ENCODE data around the gene LY6G6C. TPM values are rescaled to one million over a fixed set of nuclear protein-coding genes. Genes with fewer than 3 reads are reported as not detected.

The LY6G6C gene
- total RNA-seq, 1 experiment from 2014 or later = not detected

GRCh38 chr6:31676322-31676903 lies 45.1 kb downstream of the LY6G6C start:
- H3T11ph ChIP-seq (ENCODE audit: low read length) = no peak overlapping the region
- H3K56ac ChIP-seq (ENCODE audit: insufficient read length, low read depth, low read length) = no peak overlapping the region
- H3K9me3 Mint-ChIP-seq = no peaks in the 10 kb centered on the region; a peak in 1 of 5 replicates
- no CpG with 5 or more reads among the region's 4 CpGs for WGBS (ENCODE audit: extremely low coverage, insufficient read length, low lambda C conversion rate)
- no peak overlapping the region for H3K23ac ChIP-seq (ENCODE audit: insufficient read length, low read depth, low read length)
- H2BK120ac ChIP-seq (ENCODE audit: low read depth, low read length, poor library complexity, severe bottlenecking) = no peak overlapping the region
- no peak overlapping the region for H2BK12ac ChIP-seq (ENCODE audit: insufficient read length, low read depth, low read length)
- no peak overlapping the region for H2AK5ac ChIP-seq (ENCODE audit: insufficient read length, low read length)
- H4K5ac ChIP-seq (ENCODE audit: insufficient read length, low read depth, low read length) = no peak overlapping the region
- peak overlapping the region in 1 of 3 experiments; percentile 27; a peak in 1 of 7 replicates for H3K27ac Mint-ChIP-seq
- H3K4me3 Mint-ChIP-seq = no peak overlapping the region
- no peaks in the 10 kb centered on the region for H4K20me1 ChIP-seq (ENCODE audit: control insufficient read depth, insufficient read depth, insufficient read length)
- H3K4me2 ChIP-seq (ENCODE audit: insufficient read depth, insufficient read length, low read length) = no peak overlapping the region
- no peak overlapping the region for H3K4ac ChIP-seq (ENCODE audit: low read depth, low read length)
- no peak overlapping the region for H4K91ac ChIP-seq (ENCODE audit: insufficient read length, low read depth, low read length)
- no peak overlapping the region for H3K9ac ChIP-seq (ENCODE audit: extremely low read depth, insufficient read length, low read length)
- H2BK15ac ChIP-seq (ENCODE audit: low read depth, low read length) = no peak overlapping the region
- no peaks in the 10 kb centered on the region; the same call in 1 of the 2 replicates for H3K27me3 ChIP-seq (ENCODE audit: insufficient read depth, low read length)
- no peak overlapping the region for H2AFZ ChIP-seq (ENCODE audit: low read length)
- H2BK20ac ChIP-seq (ENCODE audit: low read depth, low read length, poor library complexity, severe bottlenecking) = no peak overlapping the region
- no peak overlapping the region for H3K14ac ChIP-seq (ENCODE audit: insufficient read depth, low read length)
- TF ChIP-seq, protein P1, sequence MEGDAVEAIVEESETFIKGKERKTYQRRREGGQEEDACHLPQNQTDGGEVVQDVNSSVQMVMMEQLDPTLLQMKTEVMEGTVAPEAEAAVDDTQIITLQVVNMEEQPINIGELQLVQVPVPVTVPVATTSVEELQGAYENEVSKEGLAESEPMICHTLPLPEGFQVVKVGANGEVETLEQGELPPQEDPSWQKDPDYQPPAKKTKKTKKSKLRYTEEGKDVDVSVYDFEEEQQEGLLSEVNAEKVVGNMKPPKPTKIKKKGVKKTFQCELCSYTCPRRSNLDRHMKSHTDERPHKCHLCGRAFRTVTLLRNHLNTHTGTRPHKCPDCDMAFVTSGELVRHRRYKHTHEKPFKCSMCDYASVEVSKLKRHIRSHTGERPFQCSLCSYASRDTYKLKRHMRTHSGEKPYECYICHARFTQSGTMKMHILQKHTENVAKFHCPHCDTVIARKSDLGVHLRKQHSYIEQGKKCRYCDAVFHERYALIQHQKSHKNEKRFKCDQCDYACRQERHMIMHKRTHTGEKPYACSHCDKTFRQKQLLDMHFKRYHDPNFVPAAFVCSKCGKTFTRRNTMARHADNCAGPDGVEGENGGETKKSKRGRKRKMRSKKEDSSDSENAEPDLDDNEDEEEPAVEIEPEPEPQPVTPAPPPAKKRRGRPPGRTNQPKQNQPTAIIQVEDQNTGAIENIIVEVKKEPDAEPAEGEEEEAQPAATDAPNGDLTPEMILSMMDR (conservative IDR thresholded peaks at IDR 0.05) = no peak
- no peak overlapping the region for H2BK5ac ChIP-seq (ENCODE audit: insufficient read length, low read length)
- no peaks in the 10 kb centered on the region for H3K9me3 ChIP-seq (ENCODE audit: control insufficient read depth, low read depth, low read length)
- peaks cover 13 to 24% (median 21%) of the 10 kb centered on the region in 3 experiments; a peak in 6 of 7 replicates for H3K36me3 Mint-ChIP-seq (ENCODE audit: insufficient read depth in 1 of 3, low read depth in 3 of 3)
- H3K4me1 ChIP-seq (ENCODE audit: insufficient read depth, low read length) = no peaks in the 10 kb centered on the region
- peaks cover 6% of the 10 kb centered on the region for H3K23me2 ChIP-seq (ENCODE audit: insufficient read length, low read depth, low read length, poor library complexity, severe bottlenecking)
- H3K18ac ChIP-seq (ENCODE audit: insufficient read length, low read depth, low read length) = no peak overlapping the region
- H3K27ac ChIP-seq (ENCODE audit: insufficient read length, low read depth, low read length) = no peak overlapping the region
- H3K27me3 Mint-ChIP-seq (ENCODE audit: low read depth) = peaks cover 12% of the 10 kb centered on the region
- no peak for DNase-seq
- no peaks in the 10 kb centered on the region for H3K79me2 ChIP-seq (ENCODE audit: insufficient read depth, low read length)
- H4K8ac ChIP-seq (replicated peaks; ENCODE audit: insufficient read length, low read depth, low read length) = no peak overlapping the region
- no peaks in the 10 kb centered on the region for H3K79me1 ChIP-seq (ENCODE audit: insufficient read depth, low read depth, low read length, poor library complexity, severe bottlenecking)
- H3K4me1 Mint-ChIP-seq = peaks cover 9 to 14% of the 10 kb centered on the region in 2 experiments

All from H9 (cell line).